K562 (cell line): Measurements from ENCODE around the gene LUC7L. TPM values are rescaled to one million over a fixed set of nuclear protein-coding genes. Genes with fewer than 3 reads are reported as not detected.

Source experiments
- ATF7 ChIP-seq: fragments of 450-650 bp; IDR thresholded peaks from 2 replicates; pipeline ENCODE4 v1.7.1; 2014; ENCODE audit warnings: mild to moderate bottlenecking, moderate library complexity
- ETV6 ChIP-seq, 3 experiments: fragments of 150-350 bp in 1 of 3; sonication (generic) in 1 of 3; formaldehyde crosslinking in 1 of 3; IDR thresholded peaks; 2 replicates each; pipeline versions ENCODE4 v1.6.1 to v1.8.0; 2014 to 2022; ENCODE audit warnings: borderline replicate concordance in 2 of 3, low read depth in 2 of 3, antibody characterized with exemption in 1 of 3, low read length in 1 of 3, mild to moderate bottlenecking in 1 of 3, missing genetic modification reagents in 1 of 3
- FOSL1 ChIP-seq: fragments of 200-800 bp; sonication (Bioruptor generic); conservative IDR thresholded peaks from 2 replicates; pipeline ENCODE4 v1.6.1; 2016; ENCODE audit warnings: missing genetic modification characterization, missing compliant biosample characterization
- MAX ChIP-seq: sonication (generic); formaldehyde crosslinking; IDR thresholded peaks from 2 replicates; pipeline ENCODE4 v1.9.0; 2022; ENCODE audit warnings: mild to moderate bottlenecking, missing genetic modification reagents
- MCM2 ChIP-seq: fragments of 450-650 bp; IDR thresholded peaks from 2 replicates; pipeline ENCODE4 v1.6.1; 2017; ENCODE audit warnings: low read depth, mild to moderate bottlenecking
- MEIS2 ChIP-seq: fragments of 450-650 bp; IDR thresholded peaks from 2 replicates; pipeline ENCODE4 v1.6.1; 2014; ENCODE audit warnings: mild to moderate bottlenecking; ENCODE audit not compliant: partially characterized antibody
- RBFOX2 ChIP-seq: fragments of 200-400 bp; formaldehyde crosslinking; IDR thresholded peaks from 2 replicates; pipeline ENCODE4 v1.6.1; 2017; ENCODE audit warnings: low read depth, mild to moderate bottlenecking, low read length, moderate library complexity
- SMARCC2 ChIP-seq: fragments of 450-650 bp; IDR thresholded peaks from 2 replicates; pipeline ENCODE4 v1.6.1; 2017; ENCODE audit warnings: antibody characterized with exemption, moderate library complexity, mild to moderate bottlenecking, low read depth
- TRIM24 ChIP-seq, 2 experiments: fragments of 450-650 bp; IDR thresholded peaks; 2 replicates each; pipeline ENCODE4 v1.6.1; 2016
- ZBTB49 ChIP-seq: sonication (generic); formaldehyde crosslinking; IDR thresholded peaks from 2 replicates; pipeline ENCODE4 v1.8.0; 2022; ENCODE audit warnings: missing genetic modification reagents, mild to moderate bottlenecking, borderline replicate concordance
- ZNF311 ChIP-seq: fragments of 250-450 bp; sonication (Bioruptor Pico); IDR thresholded peaks from 2 replicates; pipeline ENCODE4 v1.4.0; 2020; ENCODE audit warnings: mild to moderate bottlenecking, moderate library complexity
- ZNF512 ChIP-seq: IDR thresholded peaks from 2 replicates; pipeline ENCODE4 v1.6.1; 2016; ENCODE audit warnings: missing genetic modification characterization, missing compliant biosample characterization
- polyA plus RNA-seq, 8 experiments: library from polyadenylated mRNA; depleted of rRNA in 4 of 8; stranded (reverse) in 5 of 8; unstranded in 3 of 8; fragments of >200 nt; fragmentation: Nextera tagmentation in 2 of 8; fragmentation: Illumina TruSeq in 1 of 8; extraction: Ambion mirVana in 2 of 8; extraction: Trizol in 1 of 8; gene quantifications; 2 replicates each; pipeline versions ENCODE4 v1.2.1 to v1.2.3, GENCODE V29; 2011 to 2014; ENCODE audit warnings: inconsistent platforms in 1 of 8, missing spikeins in 1 of 8
- total RNA-seq, 7 experiments: library from RNA; depleted of rRNA in 6 of 7; stranded (reverse); fragments of >200 nt in 6 of 7; fragmentation: Illumina TruSeq in 2 of 7; extraction: Trizol in 2 of 7; gene quantifications; 2 replicates each; pipeline versions ENCODE4 v1.2.1 to v1.2.3, GENCODE V29; 2011 to 2021; ENCODE audit warnings: low replicate concordance in 1 of 7
- TF ChIP-seq, protein P1 (sequence below): fragments of 250-450 bp; sonication (Bioruptor Pico); IDR thresholded peaks from 2 replicates; pipeline ENCODE4 v1.9.0; 2021; ENCODE audit warnings: mild to moderate bottlenecking
- TF ChIP-seq, protein P2 (sequence below): fragments of 450-650 bp; IDR thresholded peaks from one replicate; pipeline ENCODE4 v1.6.1; 2018; ENCODE audit warnings: mild to moderate bottlenecking, moderate library complexity; ENCODE audit not compliant: partially characterized antibody
- TF ChIP-seq, protein P3 (sequence below): fragments of 450-650 bp; IDR thresholded peaks from 2 replicates; pipeline ENCODE4 v1.6.1; 2014; ENCODE audit warnings: low read depth, mild to moderate bottlenecking, moderate library complexity, borderline replicate concordance
- TF ChIP-seq, protein P4 (sequence below): fragments of 250-450 bp; sonication (Bioruptor Pico); IDR thresholded peaks from 2 replicates; pipeline ENCODE4 v1.5.0; 2021

Gene LUC7L
- total and polyA plus RNA-seq, 9 of the 15 experiments (the other 6 are each of a cell fraction or from before 2014, with no cell fraction given): 1.7 to 93.3 (median 59.5) TPM

- peak; percentile 4; the same call in 1 of the 2 replicates for TF ChIP-seq MAX (CRISPR knock-in tag)
- 0 out of 2 replicates have a peak, but pooled peaks have one; percentile 11 for TF ChIP-seq ATF7
- TF ChIP-seq, protein P1, sequence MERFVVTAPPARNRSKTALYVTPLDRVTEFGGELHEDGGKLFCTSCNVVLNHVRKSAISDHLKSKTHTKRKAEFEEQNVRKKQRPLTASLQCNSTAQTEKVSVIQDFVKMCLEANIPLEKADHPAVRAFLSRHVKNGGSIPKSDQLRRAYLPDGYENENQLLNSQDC: no peak
- 0 out of 2 replicates have a peak, but pooled peaks have one; percentile 71 for TF ChIP-seq SMARCC2
- TF ChIP-seq, protein P2, sequence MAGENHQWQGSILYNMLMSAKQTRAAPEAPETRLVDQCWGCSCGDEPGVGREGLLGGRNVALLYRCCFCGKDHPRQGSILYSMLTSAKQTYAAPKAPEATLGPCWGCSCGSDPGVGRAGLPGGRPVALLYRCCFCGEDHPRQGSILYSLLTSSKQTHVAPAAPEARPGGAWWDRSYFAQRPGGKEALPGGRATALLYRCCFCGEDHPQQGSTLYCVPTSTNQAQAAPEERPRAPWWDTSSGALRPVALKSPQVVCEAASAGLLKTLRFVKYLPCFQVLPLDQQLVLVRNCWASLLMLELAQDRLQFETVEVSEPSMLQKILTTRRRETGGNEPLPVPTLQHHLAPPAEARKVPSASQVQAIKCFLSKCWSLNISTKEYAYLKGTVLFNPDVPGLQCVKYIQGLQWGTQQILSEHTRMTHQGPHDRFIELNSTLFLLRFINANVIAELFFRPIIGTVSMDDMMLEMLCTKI: no peak
- TF ChIP-seq, protein P3, sequence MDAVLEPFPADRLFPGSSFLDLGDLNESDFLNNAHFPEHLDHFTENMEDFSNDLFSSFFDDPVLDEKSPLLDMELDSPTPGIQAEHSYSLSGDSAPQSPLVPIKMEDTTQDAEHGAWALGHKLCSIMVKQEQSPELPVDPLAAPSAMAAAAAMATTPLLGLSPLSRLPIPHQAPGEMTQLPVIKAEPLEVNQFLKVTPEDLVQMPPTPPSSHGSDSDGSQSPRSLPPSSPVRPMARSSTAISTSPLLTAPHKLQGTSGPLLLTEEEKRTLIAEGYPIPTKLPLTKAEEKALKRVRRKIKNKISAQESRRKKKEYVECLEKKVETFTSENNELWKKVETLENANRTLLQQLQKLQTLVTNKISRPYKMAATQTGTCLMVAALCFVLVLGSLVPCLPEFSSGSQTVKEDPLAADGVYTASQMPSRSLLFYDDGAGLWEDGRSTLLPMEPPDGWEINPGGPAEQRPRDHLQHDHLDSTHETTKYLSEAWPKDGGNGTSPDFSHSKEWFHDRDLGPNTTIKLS: no peak
- no peak for TF ChIP-seq ETV6 (IDR thresholded peaks at IDR 0.05; ENCODE audit: borderline replicate concordance in 1 of 2, low read depth in 2 of 2, low read length in 1 of 2)
- TF ChIP-seq ETV6 (CRISPR knock-in tag; IDR thresholded peaks at IDR 0.05; ENCODE audit: borderline replicate concordance): no peak
- no peak for TF ChIP-seq ZBTB49
- TF ChIP-seq RBFOX2: peak; percentile 29
- TF ChIP-seq TRIM24 (IDR thresholded peaks at IDR 0.05): no peak
- TF ChIP-seq MEIS2: no peak
- no peak for TF ChIP-seq ZNF311 (CRISPR knock-in tag)
- no peak for TF ChIP-seq MCM2
- TF ChIP-seq, protein P4, sequence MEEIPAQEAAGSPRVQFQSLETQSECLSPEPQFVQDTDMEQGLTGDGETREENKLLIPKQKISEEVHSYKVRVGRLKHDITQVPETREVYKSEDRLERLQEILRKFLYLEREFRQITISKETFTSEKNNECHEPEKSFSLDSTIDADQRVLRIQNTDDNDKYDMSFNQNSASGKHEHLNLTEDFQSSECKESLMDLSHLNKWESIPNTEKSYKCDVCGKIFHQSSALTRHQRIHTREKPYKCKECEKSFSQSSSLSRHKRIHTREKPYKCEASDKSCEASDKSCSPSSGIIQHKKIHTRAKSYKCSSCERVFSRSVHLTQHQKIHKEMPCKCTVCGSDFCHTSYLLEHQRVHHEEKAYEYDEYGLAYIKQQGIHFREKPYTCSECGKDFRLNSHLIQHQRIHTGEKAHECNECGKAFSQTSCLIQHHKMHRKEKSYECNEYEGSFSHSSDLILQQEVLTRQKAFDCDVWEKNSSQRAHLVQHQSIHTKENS (CRISPR knock-in tag): no peak
- no peak; the same call in 1 of the 2 replicates for TF ChIP-seq FOSL1 (tag)
- TF ChIP-seq ZNF512 (tag): no peak
These were observed 47.7 kb downstream of the LUC7L start (continued) for GRCh38 chr16:181565-182021.
